Osteocyte (in vitro differentiated cells): ENCODE measurements around the gene EDIL3. TPM values are rescaled to one million over a fixed set of nuclear protein-coding genes. Genes with fewer than 3 reads are reported as not detected.

Source experiments
- DNase-seq: peaks from one replicate; pipeline ENCODE4 v3.0.0; 2021; ENCODE audit warnings: mixed read lengths; ENCODE audit not compliant: unreplicated experiment; ENCODE audit errors: extremely low spot score
- H3K27ac Mint-ChIP-seq: one replicate; pipeline ENCODE4 v1.8.0; 2021; ENCODE audit warnings: mild to moderate bottlenecking, mixed read lengths; ENCODE audit not compliant: unreplicated experiment
- H3K27me3 Mint-ChIP-seq: one replicate; pipeline ENCODE4 v1.8.0; 2021; ENCODE audit warnings: mixed read lengths; ENCODE audit not compliant: unreplicated experiment
- H3K36me3 Mint-ChIP-seq: one replicate; pipeline ENCODE4 v1.8.0; 2021; ENCODE audit warnings: mixed read lengths; ENCODE audit not compliant: unreplicated experiment
- H3K4me1 Mint-ChIP-seq: one replicate; pipeline ENCODE4 v1.8.0; 2021; ENCODE audit warnings: mixed read lengths; ENCODE audit not compliant: unreplicated experiment
- H3K4me3 Mint-ChIP-seq: one replicate; pipeline ENCODE4 v1.8.0; 2021; ENCODE audit warnings: mild to moderate bottlenecking, moderate library complexity, mixed read lengths; ENCODE audit not compliant: unreplicated experiment
- H3K9me3 Mint-ChIP-seq: one replicate; pipeline ENCODE4 v1.8.0; 2021; ENCODE audit warnings: mixed read lengths; ENCODE audit not compliant: unreplicated experiment
- total RNA-seq: library from RNA; stranded (reverse); gene quantifications from 2 replicates; pipeline ENCODE4 v1.2.1, GENCODE V29; 2021
- TF ChIP-seq, protein P1 (sequence below): fragments of 200-600 bp; sonication (generic); IDR thresholded peaks from 2 replicates; pipeline ENCODE4 v1.5.0; 2021; ENCODE audit warnings: antibody characterized with exemption, mild to moderate bottlenecking, moderate library complexity

EDIL3 gene
- total RNA-seq, 1 donor from 2014 or later, result 470 TPM

DNA sequence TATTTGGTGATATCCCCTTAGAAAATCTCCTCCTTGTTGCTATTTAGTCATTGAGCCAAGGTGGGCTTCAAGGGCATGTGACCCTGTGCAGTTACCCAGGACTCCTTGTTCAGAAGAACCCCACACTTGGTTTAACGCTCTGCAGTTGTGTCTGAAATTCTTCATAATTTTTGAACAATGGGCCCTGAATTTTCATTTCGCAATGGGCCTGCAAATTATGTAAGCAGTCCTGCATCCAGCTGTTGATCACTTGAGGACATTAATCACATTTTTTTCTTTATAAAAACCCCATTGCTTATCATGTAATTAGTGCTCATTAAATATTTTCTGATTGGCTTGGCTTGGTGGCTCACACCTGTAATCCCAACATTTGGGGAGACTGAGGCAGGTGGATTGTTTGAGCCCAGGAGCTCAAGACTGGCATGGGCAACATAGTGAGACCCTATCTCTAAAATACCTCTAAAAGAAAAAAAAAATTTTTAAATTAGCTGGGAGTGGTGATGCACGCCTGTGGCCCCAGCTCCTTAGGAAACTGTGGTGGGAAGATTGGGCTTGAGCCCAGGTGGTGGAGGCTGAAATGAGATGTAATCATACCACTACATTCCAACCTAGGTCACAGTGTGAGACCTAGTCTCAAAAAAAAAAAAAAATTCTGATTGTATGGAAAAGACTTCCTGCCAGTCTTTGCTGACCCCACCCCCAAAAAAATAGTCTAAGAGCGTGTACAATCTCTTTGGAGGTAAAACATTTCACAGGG, 469.8 kb downstream of the EDIL3 start:
- Mint-ChIP-seq H3K4me3 (peak overlapping the region; percentile 22), H3K4me1 (peaks cover 54% of the 10 kb centered on the region), H3K36me3 (no peaks in the 10 kb centered on the region), H3K9me3 (no peaks in the 10 kb centered on the region), H3K27ac (peak overlapping the region; percentile 42), H3K27me3 (no peaks in the 10 kb centered on the region)
- DNase-seq, result no peak
- TF ChIP-seq, protein P1, sequence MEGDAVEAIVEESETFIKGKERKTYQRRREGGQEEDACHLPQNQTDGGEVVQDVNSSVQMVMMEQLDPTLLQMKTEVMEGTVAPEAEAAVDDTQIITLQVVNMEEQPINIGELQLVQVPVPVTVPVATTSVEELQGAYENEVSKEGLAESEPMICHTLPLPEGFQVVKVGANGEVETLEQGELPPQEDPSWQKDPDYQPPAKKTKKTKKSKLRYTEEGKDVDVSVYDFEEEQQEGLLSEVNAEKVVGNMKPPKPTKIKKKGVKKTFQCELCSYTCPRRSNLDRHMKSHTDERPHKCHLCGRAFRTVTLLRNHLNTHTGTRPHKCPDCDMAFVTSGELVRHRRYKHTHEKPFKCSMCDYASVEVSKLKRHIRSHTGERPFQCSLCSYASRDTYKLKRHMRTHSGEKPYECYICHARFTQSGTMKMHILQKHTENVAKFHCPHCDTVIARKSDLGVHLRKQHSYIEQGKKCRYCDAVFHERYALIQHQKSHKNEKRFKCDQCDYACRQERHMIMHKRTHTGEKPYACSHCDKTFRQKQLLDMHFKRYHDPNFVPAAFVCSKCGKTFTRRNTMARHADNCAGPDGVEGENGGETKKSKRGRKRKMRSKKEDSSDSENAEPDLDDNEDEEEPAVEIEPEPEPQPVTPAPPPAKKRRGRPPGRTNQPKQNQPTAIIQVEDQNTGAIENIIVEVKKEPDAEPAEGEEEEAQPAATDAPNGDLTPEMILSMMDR, result no peak

DNA sequence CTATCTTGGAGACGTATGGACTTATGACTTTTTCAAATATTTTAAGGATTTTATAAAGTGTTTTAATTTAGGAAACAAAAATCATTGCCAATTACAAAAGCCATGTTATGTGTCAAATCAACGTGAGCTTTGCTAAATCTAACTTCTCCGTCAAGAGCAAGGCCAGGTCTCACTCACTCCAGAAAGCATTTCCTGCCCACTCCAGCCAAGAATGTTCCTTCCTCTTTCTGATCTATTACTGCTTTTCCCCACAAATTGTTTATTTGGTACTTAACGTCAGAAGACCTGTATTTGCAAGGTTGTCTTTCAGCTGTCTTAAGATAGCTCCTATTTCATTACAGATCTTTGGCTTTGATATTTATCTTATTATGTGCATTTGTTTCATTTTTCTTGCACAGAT, 470.5 kb downstream of the EDIL3 start:
- H3K36me3 Mint-ChIP-seq, result no peaks in the 10 kb centered on the region
- TF ChIP-seq, protein P1, result no peak
- H3K4me1 Mint-ChIP-seq, result peaks cover 52% of the 10 kb centered on the region
- no peaks in the 10 kb centered on the region for H3K9me3 Mint-ChIP-seq
- no peak for DNase-seq
- no peaks in the 10 kb centered on the region for H3K27me3 Mint-ChIP-seq
- peak overlapping the region; percentile 1 for H3K4me3 Mint-ChIP-seq
- peak overlapping the region; percentile 42 for H3K27ac Mint-ChIP-seq

DNA sequence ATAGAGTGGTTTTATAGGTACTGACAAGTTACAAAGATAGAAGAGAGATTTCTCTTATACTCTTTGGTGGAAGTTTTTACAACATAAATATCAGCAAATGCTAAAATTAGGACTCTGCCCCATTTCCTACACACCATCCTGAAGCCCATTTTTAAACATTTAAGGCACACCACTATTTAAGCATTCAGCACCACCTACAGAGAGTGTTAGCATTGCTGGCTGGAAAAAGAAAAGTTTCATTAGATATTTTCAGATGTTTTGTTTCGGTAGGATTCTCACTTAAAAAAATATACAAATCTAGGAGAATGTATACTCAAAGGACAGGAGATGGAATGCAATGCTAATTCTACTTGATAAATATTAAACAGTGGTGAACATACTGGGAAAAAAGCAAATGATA, 471.1 kb downstream of the EDIL3 start:
- Mint-ChIP-seq H3K4me1 (peaks cover 46% of the 10 kb centered on the region), H3K36me3 (no peaks in the 10 kb centered on the region), H3K9me3 (no peaks in the 10 kb centered on the region), H3K4me3 (no peak overlapping the region), H3K27ac (peak overlapping the region; percentile 51), H3K27me3 (no peaks in the 10 kb centered on the region)
- no peak for DNase-seq
- TF ChIP-seq, protein P1, result peak; percentile 42

DNA sequence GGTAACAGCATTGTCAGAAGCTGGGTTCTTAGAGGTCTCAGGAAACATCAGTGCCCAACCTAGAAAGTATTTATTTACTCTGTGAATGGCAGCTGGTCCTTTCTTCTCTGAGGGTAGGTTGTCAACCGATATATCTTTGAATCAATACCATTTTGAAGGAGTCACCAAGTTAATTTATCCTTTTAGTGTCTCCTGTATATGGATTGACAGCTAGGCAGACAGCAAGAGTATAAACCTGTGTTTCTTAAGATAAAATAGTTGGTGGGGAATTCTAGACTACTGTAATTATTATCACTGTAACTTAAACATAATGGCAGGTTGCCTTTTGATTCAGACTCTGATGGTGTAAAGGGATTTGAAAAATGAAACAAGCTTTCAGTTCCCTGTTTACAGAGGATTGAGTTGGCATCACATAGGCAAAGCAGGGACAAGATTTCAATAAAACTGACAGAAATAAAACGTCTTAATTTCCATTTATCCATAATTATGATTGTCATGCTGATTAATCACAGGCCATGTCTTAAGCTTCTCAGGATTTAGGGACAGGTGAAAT, 473.2 kb downstream of the EDIL3 start:
- H3K9me3 Mint-ChIP-seq, result no peaks in the 10 kb centered on the region
- no peaks in the 10 kb centered on the region for H3K27me3 Mint-ChIP-seq
- no peak overlapping the region for H3K27ac Mint-ChIP-seq

DNA sequence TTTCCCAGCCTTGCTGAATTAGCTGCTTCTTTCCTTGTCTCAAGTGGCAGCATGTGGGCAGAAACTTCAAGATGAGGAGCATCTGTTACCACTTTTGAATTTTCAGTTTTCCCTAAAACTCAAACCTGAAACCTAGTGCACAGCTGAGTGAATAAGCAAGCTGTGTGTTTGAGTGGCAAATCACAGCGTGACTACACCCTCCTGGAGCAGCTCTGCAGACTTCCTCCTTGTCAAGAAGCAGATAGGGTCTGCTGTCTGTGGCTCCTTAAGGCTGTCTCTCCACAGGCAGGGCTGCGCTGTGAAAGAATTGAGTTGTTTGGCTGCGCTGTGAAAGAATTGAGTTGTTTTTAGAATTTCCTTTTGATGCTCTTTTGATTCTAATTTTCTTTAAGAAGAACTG, 484.4 kb downstream of the EDIL3 start:
- peaks cover 23% of the 10 kb centered on the region for H3K4me1 Mint-ChIP-seq
- no peaks in the 10 kb centered on the region for H3K36me3 Mint-ChIP-seq
- H3K4me3 Mint-ChIP-seq, result no peak overlapping the region
- no peak overlapping the region for H3K27ac Mint-ChIP-seq
- no peaks in the 10 kb centered on the region for H3K27me3 Mint-ChIP-seq
- TF ChIP-seq, protein P1, result no peak
- no peak for DNase-seq
- H3K9me3 Mint-ChIP-seq, result peaks cover 6% of the 10 kb centered on the region

More for the DNA sequence above, 473.2 kb downstream of the EDIL3 start:
- Mint-ChIP-seq H3K36me3 (no peaks in the 10 kb centered on the region), H3K4me1 (peaks cover 31% of the 10 kb centered on the region), H3K4me3 (no peak overlapping the region)
- DNase-seq, result no peak
- TF ChIP-seq, protein P1, result no peak
